NCI-H69 (cell line): ENCODE measurements around the gene GOLGA6B.
"Not testable (repeated sequence)": the region's sequence is repeated elsewhere in the genome, so short reads cannot be mapped to it uniquely, and the experiment has no call there.

Source experiments
- DNase-seq: peaks from one replicate; lab custom pipeline; 2025; lab: John Stamatoyannopoulos, UW

Gene GOLGA6B

DNA sequence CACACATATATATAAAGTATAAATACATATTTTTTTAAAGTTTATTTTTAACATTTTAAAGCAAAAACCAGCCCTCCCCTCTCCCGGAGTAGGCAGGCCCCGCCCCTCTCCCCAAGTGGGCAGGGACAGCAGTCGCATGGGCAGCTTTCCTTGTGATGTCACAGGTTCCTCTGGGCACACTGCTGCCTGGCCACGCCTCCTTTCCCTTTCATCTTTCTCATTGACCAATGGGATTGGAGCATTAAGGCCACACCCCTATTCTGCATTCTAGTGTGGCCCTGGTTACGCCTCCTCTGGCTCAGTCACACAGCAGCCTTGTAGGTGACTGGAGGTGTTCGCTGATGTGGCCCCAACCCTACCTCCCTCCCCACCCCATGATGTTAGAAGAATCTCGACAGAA lies at the start of gene GOLGA6B:
Gene GOLGA6B (plus strand): TSS at position 301 of the 400 bp plus-strand sequence. CDS start 41 bp downstream, at position 342.
- DNase-seq = not testable (repeated sequence)

DNA sequence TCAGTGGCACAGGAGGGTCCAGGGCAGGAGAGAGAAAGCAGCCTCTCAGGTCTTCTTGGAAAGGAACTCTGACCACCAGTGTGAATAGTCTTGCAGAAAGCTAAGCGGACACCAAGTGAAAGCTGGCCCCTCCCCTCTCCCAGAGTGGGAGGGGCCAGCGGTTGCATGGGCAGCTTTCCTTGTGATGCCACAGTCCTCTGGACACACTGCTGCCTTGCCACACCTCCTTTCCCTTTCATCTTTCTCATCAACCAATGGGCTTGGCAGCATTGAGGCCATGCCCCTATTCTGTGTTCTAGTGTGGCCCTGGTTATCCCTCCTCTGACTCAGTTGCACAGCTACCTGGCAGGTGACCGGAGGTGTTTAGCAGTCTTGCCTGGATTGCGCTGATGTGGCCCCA lies 49.7 kb upstream of the GOLGA6B start:
- DNase-seq = no peak

DNA sequence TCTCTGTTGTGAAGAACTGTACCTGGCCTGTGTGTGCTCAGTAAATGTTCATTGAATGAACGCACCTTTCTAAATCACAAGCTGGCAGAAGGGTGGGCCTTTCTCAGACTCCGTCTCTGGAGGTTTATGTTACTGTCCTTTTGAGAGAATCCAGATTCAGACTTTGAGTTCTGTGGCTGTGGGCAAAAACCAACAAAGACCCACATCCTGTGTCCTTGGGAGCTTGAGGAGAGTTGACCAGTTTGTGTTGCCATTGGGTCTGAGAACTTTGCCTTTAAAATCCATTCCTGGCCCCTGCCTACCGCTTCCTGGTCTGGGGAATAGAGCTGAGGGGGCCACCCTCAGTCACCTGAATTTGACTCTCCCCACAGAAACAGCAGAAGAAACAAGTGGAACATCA lies 46.4 kb upstream of the GOLGA6B start:
- DNase-seq = not testable (repeated sequence)

DNA sequence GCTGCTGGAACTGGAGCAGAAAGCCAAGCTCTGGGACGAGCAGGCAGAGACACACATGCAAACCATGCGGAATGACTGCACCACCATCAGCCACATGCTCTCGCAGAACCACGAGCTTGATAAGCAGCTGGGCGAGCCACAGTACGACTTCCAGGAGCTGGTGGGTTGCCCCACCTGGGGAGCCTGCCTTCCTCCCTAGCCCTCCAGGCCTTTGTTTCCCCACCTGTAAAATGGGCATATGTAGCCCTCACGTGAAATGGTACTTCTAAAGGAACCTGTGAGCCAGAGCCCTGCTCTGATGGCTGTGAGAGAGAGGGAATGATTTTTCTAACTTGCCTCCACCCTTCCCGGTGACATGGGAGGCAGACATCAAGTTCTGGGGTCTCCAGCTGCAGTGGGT lies 44.6 kb upstream of the GOLGA6B start:
- DNase-seq = no peak

DNA sequence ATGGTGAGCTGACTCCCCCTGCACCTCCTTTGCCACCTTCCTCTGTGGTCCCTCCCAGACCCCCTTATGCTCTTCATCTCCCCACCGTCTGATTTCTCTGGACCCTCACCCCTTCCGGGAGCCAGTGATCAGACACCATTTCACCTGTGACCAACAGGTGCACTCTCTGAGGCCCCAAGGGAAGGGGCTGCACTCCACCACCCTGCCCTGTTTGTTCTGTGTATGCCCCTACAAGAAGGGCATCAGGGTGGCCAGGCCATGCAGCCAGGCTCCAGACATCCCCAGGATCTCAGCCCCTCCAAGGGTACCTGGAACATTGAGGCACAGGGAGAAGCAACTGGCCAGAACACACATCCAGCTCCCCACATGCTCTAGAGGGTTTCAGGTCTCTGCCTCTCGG lies 42.2 kb upstream of the GOLGA6B start:
- not testable (repeated sequence) for DNase-seq

DNA sequence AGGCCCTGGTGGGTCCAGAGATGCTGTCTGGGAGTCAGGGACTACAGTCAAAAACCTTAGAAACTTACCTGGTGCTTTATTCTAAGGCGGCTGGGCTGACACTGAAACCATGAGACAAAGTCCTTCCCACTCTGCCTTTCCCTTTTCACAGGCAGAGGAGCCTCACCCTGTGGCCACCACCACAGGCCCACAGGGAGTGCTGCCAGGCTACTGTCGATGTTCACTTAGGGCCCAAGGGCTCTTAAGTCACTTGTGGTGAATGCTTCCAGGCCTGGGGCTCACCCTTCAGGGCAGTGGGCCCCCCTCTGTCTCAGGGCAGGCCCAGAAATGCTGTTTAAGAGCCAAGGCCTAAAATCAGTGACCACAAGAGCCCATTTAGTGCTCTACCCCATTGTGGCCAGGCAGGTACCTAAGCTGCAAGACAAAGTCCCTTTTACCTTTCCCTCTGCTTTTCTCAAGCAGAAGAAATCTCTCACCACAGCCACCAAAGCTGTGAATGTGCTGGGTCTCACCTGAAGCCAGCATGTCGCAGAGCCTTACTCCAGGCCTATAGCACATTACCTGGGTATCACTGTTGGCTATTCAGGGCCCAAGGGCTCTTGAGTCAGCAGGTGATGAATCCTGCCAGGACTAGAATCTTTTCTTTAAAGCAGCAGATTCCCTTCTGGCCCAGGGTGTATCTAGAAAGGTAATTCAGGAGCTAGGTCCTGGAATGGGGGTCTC lies 39.5 kb upstream of the GOLGA6B start:
- no peak for DNase-seq

- DNase-seq = peak; percentile 14
Observed at GRCh38 chr15:72615533-72616233, 38.8 kb upstream of the GOLGA6B start.

- DNase-seq = no peak
Observed at GRCh38 chr15:72616491-72617210, 37.8 kb upstream of the GOLGA6B start.

- DNase-seq = not testable (repeated sequence)
Observed at GRCh38 chr15:72623854-72624253, 30.6 kb upstream of the GOLGA6B start.

GRCh38 chr15:72626153-72626552 lies 28.3 kb upstream of the GOLGA6B start:
- not testable (repeated sequence) for DNase-seq

DNA sequence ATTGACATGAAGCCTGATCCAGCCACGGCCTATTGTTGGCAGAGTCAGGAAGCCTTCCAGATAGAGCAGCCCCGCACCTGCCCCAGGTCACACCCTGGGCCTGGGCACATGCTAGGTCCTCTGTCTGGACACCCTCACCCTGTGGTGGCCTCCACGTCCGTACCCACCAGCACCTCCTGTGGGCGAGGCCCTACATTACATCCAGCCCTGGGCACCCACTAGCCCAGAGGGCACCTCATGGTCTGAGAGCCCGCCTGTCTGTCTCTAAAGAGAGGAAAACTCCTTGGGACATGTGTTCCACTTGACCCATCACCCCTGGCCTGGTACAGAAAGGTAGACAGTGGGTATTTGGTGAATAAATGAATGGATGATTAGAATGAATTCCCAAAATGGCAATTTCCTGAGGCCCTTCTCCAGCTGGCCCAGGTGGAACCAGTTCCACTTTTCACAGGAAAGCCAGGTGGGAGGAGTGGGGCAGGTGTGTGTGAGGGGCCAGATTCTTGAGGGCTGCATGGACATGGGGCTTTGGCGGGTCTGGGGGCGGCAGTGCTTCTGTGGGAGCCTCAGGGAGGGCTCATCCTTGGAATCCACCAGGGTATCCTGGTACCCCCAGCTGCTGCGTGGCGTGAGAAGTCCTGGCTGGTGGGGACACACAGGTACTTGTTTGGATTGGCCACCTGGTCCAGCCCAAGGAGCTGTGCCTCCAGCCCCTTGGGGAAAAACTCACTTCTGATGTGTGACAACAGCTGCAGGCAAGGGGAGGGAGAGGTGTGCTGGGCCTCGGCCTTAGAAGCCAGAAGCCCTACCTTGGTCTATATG lies 26.0 kb upstream of the GOLGA6B start:
- DNase-seq = not testable (repeated sequence)

DNA sequence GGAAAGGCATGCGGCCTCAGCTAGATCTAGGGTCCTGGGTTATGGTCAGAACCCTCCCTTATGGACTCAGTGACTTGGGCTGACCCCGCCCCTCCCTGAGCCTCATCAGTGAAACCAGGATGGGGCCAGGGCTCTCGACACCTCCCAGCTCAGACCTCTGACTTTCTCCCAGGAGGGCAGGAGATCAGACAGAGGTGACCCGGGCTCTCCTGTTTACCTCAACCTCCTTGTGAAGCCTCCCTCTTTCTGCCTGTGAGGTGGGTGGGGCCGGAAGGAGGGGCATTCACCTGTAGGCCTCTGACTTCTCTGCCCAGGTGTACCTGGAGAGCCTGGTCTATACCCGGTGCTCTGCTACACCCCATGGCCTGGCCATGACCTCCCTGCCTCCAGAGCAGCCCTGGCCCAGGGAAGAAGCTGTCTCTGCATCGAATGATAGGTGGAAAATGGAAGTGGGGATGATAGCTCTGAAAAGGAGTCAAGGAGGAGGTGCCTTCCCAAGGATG lies 25.4 kb upstream of the GOLGA6B start:
- DNase-seq = not testable (repeated sequence)

DNA sequence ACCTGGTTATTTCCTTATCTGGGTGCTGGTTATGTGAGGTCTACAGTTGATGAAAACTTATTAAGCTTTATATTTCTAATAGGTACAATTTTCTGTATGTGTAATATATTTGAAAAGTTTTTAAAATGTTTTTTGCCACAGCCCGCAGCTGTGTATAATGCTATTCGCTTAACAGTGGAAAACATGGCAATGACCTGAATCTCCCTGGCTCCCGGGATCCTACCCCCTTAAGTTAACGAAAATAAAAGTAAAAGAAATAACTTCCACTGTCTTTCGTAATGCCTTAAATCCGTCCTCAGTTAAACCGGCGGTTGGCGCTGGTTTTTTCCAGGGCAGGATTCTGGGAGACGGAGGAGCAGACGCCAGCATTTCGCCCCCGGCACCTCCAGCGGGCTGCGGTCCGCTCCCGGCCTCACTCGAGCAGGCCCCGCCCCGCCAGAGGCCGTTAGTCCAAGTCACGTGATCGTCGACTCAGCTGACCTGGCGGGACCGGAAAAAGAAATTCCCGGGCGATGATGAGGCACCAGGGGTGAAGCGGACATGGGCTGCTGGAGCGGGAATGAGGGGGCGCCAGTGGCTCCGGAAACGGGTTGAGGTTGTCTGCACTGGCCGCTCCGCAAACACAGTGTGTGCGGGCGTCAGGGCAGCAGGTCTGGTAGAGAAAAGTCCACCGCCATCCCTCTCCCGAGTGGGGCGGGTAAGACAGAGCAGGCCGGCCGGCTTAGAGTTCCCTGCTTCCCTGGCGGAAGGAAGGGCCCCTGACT lies 17.8 kb upstream of the GOLGA6B start:
- not testable (repeated sequence) for DNase-seq

GRCh38 chr15:72639759-72640483 lies 14.6 kb upstream of the GOLGA6B start:
- not testable (repeated sequence) for DNase-seq

- DNase-seq = not testable (repeated sequence)
Observed at GRCh38 chr15:72642271-72642670, 12.2 kb upstream of the GOLGA6B start.

- DNase-seq = not testable (repeated sequence)
Observed at GRCh38 chr15:72648631-72649253, 5.8 kb upstream of the GOLGA6B start.

GRCh38 chr15:72656014-72656413 lies 1.5 kb downstream of the GOLGA6B start:
- not testable (repeated sequence) for DNase-seq

DNA sequence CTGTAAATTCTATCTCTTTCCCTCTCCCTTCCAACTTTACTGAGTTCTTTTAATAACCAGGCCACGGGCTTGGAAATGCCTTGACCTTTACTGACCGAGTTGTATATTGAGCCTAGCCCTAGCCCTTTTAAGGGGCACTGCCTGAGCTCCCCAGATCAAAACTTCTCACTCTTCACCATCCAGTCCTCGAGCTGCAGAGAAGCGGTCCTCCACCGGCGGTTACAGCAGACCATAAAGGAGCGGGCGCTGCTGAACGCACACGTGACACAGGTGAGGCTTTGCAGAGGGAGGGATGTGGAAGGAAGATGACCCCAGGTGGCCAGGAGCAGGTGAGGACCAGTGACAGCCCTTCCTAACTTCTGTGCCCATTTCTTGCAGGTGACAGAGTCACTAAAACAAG lies 6.6 kb downstream of the GOLGA6B start:
- not testable (repeated sequence) for DNase-seq

DNA sequence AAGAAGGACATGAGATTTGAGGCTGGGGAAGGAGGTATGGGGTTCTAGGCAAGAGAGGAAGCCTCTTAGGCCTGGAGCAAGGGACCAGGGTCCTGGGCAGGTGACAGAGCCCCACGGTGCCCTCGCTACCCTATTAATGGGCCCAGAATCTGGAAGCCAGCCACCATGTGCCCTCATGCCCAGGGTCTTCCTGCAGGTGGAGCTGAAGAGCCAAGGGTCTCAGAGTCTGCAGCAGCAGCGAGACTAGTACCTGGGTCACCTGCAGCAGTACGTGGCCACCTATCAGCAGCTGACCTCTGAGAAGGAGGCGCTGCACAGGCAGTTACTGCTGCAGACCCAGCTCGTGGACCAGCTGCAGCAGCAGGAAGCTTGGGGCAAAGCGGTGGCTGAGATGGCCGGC lies 9.4 kb downstream of the GOLGA6B start:
- not testable (repeated sequence) for DNase-seq

GRCh38 chr15:72665706-72666105 lies 11.2 kb downstream of the GOLGA6B start:
- not testable (repeated sequence) for DNase-seq
